Neuron (in vitro differentiated cells): ENCODE data around the gene CNNM3.
A peak's percentile ranks its signal among the peaks of the same experiment; 100 is the strongest.

ENCODE experiments used
- H2AFZ ChIP-seq: one replicate; pipeline ENCODE4 v1.6.1; 2013; ENCODE audit warnings: low read depth, mild to moderate bottlenecking, inconsistent platforms, low read length, moderate library complexity
- H3K27me3 ChIP-seq: one replicate; pipeline ENCODE4 v1.6.1; 2013; ENCODE audit warnings: low read length; ENCODE audit not compliant: insufficient read depth
- H3K36me3 ChIP-seq: one replicate; pipeline ENCODE4 v1.6.1; 2013; ENCODE audit warnings: low read length; ENCODE audit not compliant: insufficient read depth
- H3K4me1 ChIP-seq: one replicate; pipeline ENCODE4 v1.6.1; 2013; ENCODE audit warnings: low read length; ENCODE audit not compliant: insufficient read depth
- H3K4me3 ChIP-seq: 2 replicates; pipeline ENCODE4 v1.5.1; 2013; ENCODE audit warnings: mild to moderate bottlenecking, low read length, moderate library complexity
- H3K9me3 ChIP-seq: one replicate; pipeline ENCODE4 v1.6.1; 2013; ENCODE audit warnings: low read length

CNNM3 gene

DNA sequence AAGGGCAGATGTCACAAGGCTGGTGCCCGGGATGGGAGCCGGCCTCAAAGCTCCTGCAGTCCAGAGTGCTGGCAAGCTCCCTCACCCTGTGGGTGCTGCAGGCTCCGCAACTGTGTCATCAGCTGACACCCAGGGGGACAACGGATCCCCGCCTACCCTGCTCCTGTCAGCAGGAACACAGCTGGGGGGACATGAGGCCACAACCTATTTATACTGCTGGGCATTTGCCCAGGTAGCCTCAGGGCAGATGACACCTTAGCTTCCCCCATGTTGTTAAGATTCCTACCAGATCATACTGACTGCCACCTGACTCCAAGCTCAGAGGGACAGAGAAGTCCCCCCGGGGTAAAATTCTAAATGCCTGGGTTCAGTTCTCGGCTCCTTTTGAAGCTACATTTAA lies 26.5 kb downstream of the CNNM3 start:
- H3K4me1 ChIP-seq, result no peaks in the 10 kb centered on the region
- H3K27me3 ChIP-seq, result no peaks in the 10 kb centered on the region
- H3K4me3 ChIP-seq, result no peak overlapping the region
- peaks cover 31% of the 10 kb centered on the region for H3K36me3 ChIP-seq
- no peak overlapping the region for H2AFZ ChIP-seq
- H3K9me3 ChIP-seq, result no peaks in the 10 kb centered on the region

GRCh38 chr2:96843538-96844268 lies 27.6 kb downstream of the CNNM3 start, which contains the start of gene ANKRD23:
Gene ANKRD23, minus strand, starts transcription at chr2:96844021. Its CDS starts 29 bp downstream, at chr2:96843992.
- no peak within 1 kb of the TSS for H3K4me3 ChIP-seq
- peaks cover 28% of the 10 kb centered on the region for H3K36me3 ChIP-seq
- peaks cover 6% of the 10 kb centered on the region for H3K4me1 ChIP-seq
- H2AFZ ChIP-seq, result no peak within 1 kb of the TSS
- H3K9me3 ChIP-seq, result no peaks in the 10 kb centered on the region
- H3K27me3 ChIP-seq, result no peaks in the 10 kb centered on the region

DNA sequence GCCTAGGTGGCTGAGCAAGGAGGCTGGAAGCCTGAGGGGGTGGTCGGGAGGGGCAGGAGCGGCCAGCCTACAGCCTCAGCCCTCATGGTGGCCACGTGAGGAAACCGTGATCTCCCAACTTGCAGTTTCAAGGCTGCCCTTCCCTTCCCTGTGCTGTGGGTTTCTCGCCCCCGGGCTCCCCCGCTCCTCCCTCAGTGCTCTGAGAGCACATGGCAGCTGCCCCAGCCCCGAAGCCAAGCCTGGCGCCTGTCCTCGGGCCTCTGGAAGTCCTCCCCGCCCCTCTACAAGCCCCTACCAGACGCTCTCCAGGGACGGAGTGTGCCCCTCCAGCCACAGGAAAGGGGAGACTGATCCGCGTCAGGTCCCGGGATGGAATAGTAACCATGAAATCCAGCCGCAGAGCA lies 28.3 kb downstream of the CNNM3 start:
- Histone ChIP-seq H3K27me3 (no peaks in the 10 kb centered on the region), H3K36me3 (peaks cover 24% of the 10 kb centered on the region), H3K9me3 (no peaks in the 10 kb centered on the region)

GRCh38 chr2:96846825-96847224 lies 30.8 kb downstream of the CNNM3 start:
- Histone ChIP-seq H3K9me3 (no peaks in the 10 kb centered on the region), H3K4me1 (peaks cover 8% of the 10 kb centered on the region), H3K36me3 (peaks cover 28% of the 10 kb centered on the region), H3K4me3 (no peak overlapping the region), H3K27me3 (no peaks in the 10 kb centered on the region), H2AFZ (no peak overlapping the region)

More for the DNA sequence above, 28.3 kb downstream of the CNNM3 start:
- H3K4me1 ChIP-seq, result peaks cover 8% of the 10 kb centered on the region
- no peak overlapping the region for H3K4me3 ChIP-seq
- H2AFZ ChIP-seq, result no peak overlapping the region

DNA sequence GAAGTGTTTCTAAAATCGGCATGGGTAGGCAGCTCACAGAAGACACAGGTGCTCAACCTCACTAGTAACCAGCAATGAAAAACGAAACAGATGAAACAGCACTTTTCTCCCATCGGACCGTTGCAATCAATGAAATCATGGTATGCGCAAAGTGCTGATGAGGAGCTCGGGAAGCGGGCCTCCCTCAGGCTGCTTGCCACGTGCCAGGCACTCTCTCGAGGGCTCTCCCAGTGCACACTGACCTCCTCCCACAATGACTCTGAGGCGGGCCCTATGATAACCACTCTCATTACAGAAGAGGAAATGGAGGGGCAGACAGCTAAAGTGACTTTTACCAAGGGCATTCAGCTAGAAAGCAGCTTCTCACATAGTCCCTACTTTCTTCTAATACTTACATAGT lies 31.5 kb downstream of the CNNM3 start:
- Histone ChIP-seq H3K4me1 (peaks cover 8% of the 10 kb centered on the region), H3K9me3 (no peaks in the 10 kb centered on the region), H3K4me3 (no peak overlapping the region), H3K27me3 (no peaks in the 10 kb centered on the region), H2AFZ (no peak overlapping the region), H3K36me3 (peaks cover 28% of the 10 kb centered on the region)

- Histone ChIP-seq H2AFZ (no peak overlapping the region), H3K9me3 (no peaks in the 10 kb centered on the region), H3K36me3 (peaks cover 33% of the 10 kb centered on the region), H3K27me3 (no peaks in the 10 kb centered on the region), H3K4me3 (no peak overlapping the region), H3K4me1 (peaks cover 8% of the 10 kb centered on the region)
Measured at GRCh38 chr2:96848264-96848663, 32.2 kb downstream of the CNNM3 start.

DNA sequence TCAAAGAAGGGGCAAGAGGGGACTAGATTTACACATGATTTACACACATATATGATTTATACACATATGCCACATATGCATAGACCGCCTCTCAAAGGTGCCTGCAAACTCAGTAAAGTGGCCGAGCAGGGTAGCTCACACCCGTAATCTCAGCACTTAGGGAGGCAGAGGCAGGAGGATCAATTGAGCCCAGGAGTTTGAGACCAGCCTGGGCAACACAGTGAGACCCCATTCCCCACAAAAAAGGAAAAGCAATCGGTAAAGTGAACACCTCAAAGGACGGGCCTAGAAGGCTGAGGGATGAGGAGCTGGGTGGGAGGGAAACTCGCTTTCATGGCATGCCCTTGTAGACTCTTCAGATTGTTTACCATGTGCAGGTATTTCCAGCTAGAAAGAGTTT lies 36.6 kb downstream of the CNNM3 start:
- Histone ChIP-seq H3K36me3 (peaks cover 30% of the 10 kb centered on the region), H3K4me1 (peaks cover 19% of the 10 kb centered on the region), H2AFZ (no peak overlapping the region), H3K9me3 (no peaks in the 10 kb centered on the region), H3K4me3 (no peak overlapping the region), H3K27me3 (no peaks in the 10 kb centered on the region)

DNA sequence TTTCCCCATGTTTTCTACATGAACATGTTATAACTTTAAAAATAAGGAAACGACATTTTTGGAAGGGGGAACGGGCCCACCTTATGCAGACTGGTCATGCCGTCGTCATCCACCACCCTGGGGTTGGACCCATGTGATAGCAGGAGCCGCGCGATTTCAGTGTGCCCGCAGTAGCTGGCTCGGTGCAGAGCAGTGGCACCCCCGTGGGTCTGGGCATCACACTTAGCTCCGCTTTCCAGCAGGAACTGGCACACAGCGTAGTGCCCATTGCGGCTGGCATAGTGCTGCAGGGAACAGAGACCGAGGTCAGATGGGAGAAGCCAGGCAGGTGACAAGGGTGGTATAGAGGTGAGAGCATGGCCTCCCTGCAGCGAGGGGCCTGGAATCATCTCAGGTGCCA lies 37.3 kb downstream of the CNNM3 start:
- no peak overlapping the region for H2AFZ ChIP-seq
- peaks cover 28% of the 10 kb centered on the region for H3K36me3 ChIP-seq
- H3K4me3 ChIP-seq, result no peak overlapping the region
- H3K9me3 ChIP-seq, result no peaks in the 10 kb centered on the region
- H3K4me1 ChIP-seq, result peaks cover 15% of the 10 kb centered on the region
- H3K27me3 ChIP-seq, result no peaks in the 10 kb centered on the region

GRCh38 chr2:96856776-96857666 lies 41.0 kb downstream of the CNNM3 start:
- peak overlapping the region; percentile 82 for H2AFZ ChIP-seq

DNA sequence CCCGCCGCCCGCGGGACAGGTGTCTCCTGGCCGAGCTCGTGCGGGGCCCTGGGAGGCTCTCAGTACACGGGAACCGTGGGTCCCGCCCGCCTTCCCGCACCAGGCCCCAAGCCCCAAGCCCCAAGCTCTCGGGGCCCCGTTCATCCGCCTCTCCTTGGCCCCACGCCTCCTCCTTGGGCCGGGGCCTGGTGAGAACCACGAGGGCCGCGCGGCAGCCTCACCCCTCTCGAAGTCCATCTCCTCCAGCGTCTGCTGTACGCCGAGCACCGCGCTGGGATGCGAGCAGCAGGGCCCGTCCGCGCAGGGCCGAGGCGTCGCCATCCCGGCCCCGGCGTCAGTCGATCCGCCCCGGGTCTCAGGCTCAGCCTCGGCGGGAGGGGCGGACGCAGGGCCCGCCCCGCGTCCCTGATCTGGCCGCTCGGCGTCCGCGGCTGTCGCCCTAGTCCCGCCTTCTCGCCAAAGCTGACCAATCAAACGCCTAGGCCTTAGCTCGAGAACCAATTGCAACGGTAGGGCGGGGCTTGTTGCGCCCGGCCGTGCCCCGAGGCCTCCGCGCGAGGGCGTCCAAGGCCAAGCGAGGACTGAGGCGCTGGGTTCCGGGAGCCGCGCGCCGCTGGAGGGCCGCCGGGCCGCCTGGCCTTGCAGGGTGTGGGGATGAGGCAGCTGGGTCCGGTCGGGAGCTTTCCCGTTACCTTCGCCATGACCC lies 41.8 kb downstream of the CNNM3 start, which contains the start of gene ANKRD39:
Gene ANKRD39, minus strand, starts transcription at position 350 of the 706 bp plus-strand sequence. Its CDS starts 29 bp downstream, at position 321.
- peak within 1 kb of the TSS; percentile 73 for H3K4me3 ChIP-seq
- peaks cover 31% of the 10 kb centered on the region for H3K36me3 ChIP-seq
- H3K27me3 ChIP-seq, result no peaks in the 10 kb centered on the region
- peaks cover 18% of the 10 kb centered on the region for H3K4me1 ChIP-seq
- no peaks in the 10 kb centered on the region for H3K9me3 ChIP-seq
- H2AFZ ChIP-seq, result peak within 1 kb of the TSS; percentile 82

More at GRCh38 chr2:96856776-96857666, 41.0 kb downstream of the CNNM3 start:
- Histone ChIP-seq H3K9me3 (no peaks in the 10 kb centered on the region), H3K4me3 (peak overlapping the region; percentile 73), H3K27me3 (no peaks in the 10 kb centered on the region), H3K4me1 (peaks cover 18% of the 10 kb centered on the region), H3K36me3 (peaks cover 30% of the 10 kb centered on the region)

GRCh38 chr2:96859099-96859649 lies 43.1 kb downstream of the CNNM3 start:
- Histone ChIP-seq H2AFZ (no peak overlapping the region), H3K4me1 (peaks cover 18% of the 10 kb centered on the region), H3K36me3 (peaks cover 37% of the 10 kb centered on the region), H3K9me3 (no peaks in the 10 kb centered on the region), H3K27me3 (no peaks in the 10 kb centered on the region), H3K4me3 (no peak overlapping the region)

DNA sequence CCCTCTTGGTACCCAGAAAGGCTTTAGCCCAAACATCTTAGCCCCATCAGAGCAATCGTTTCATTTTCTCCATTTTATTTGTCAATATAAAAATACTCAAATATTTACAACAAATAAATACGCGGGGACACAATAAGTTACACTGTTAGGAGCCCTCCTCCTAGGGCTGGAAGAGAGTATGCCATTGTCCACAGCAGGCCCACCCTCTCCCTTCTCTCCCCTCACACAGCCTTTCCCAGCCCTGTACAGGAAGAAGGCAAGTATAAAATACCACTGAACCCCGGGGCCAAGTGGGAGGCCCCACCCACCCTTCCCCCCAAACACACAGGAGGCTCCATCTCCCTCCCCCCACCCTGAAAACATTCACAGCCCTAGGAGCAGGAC lies 43.6 kb downstream of the CNNM3 start:
- Histone ChIP-seq H3K36me3 (peaks cover 42% of the 10 kb centered on the region), H3K9me3 (no peaks in the 10 kb centered on the region), H3K4me1 (peaks cover 18% of the 10 kb centered on the region), H2AFZ (no peak overlapping the region), H3K4me3 (no peak overlapping the region), H3K27me3 (no peaks in the 10 kb centered on the region)
